Mucosa of rectum (tissue), 2 donors: ENCODE results near the gene DEPDC1.

Source experiments
- H3K27ac ChIP-seq, 2 donors: one replicate each; pipeline ENCODE4 v1.7.0; 2013; ENCODE audit warnings: inconsistent platforms in 2 of 2, low read depth in 2 of 2, low read length in 2 of 2
- H3K27me3 ChIP-seq, 2 donors: one replicate each; pipeline ENCODE4 v1.7.0; 2013; ENCODE audit warnings: low read length in 2 of 2; ENCODE audit not compliant: control insufficient read depth in 2 of 2, insufficient read depth in 2 of 2
- H3K36me3 ChIP-seq, 2 donors: one replicate each; pipeline ENCODE4 v1.7.0; 2013; ENCODE audit warnings: low read length in 2 of 2; ENCODE audit not compliant: control insufficient read depth in 2 of 2, insufficient read depth in 2 of 2
- H3K4me1 ChIP-seq, 2 donors: one replicate each; pipeline ENCODE4 v1.7.0; 2013; ENCODE audit warnings: low read length in 2 of 2, mild to moderate bottlenecking in 1 of 2; ENCODE audit not compliant: control insufficient read depth in 2 of 2, insufficient read depth in 2 of 2
- H3K4me3 ChIP-seq, 2 donors: one replicate each; pipeline ENCODE4 v1.7.0; 2013; ENCODE audit warnings: low read length in 2 of 2
- H3K9ac ChIP-seq, 2 donors: one replicate each; pipeline ENCODE4 v1.7.0; 2013; ENCODE audit warnings: low read length in 2 of 2, low read depth in 1 of 2, mild to moderate bottlenecking in 1 of 2
- H3K9me3 ChIP-seq, 2 donors: one replicate each; pipeline ENCODE4 v1.7.0; 2013; ENCODE audit warnings: low read length in 2 of 2; ENCODE audit not compliant: control insufficient read depth in 2 of 2
- donor health status: healthy.
- donor health status: Normal muscosa, but diverticular disease.

Gene DEPDC1

DNA sequence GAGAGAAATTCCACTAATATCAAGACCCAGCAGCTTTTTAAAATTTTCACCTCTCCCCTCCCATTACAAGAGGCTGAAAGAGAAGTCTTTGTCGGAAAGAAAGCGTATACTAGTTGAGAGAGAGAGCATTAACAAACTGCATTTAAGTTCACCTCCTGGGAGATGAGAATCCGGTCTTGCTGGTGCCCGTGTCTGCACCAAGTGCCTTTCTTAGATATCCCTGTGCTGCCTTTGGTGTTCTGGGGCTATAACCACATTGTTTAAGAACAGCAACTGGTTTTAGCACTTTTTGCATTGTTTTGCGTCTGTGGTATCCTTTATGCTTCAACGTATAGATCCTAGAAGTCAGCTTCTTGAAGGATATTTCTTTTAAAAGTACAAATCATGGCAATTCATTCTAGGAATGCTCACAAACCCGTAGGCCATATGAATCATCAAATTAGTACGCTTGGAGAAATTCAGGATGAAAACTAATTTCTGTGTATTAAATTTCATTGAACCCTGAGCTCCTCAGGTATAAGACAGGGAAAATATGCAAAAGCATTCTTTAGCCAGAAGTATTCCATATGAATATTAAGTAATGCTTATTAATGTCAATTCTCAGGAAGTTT lies 43.7 kb downstream of the DEPDC1 start:
- H3K9me3 ChIP-seq, result no peaks in the 10 kb centered on the region
- no peak overlapping the region for H3K4me3 ChIP-seq
- H3K4me1 ChIP-seq, result no peaks in the 10 kb centered on the region
- H3K27ac ChIP-seq, result no peak overlapping the region
- no peaks in the 10 kb centered on the region for H3K36me3 ChIP-seq
- H3K9ac ChIP-seq, result no peak overlapping the region
- H3K27me3 ChIP-seq, result no peaks in the 10 kb centered on the region

DNA sequence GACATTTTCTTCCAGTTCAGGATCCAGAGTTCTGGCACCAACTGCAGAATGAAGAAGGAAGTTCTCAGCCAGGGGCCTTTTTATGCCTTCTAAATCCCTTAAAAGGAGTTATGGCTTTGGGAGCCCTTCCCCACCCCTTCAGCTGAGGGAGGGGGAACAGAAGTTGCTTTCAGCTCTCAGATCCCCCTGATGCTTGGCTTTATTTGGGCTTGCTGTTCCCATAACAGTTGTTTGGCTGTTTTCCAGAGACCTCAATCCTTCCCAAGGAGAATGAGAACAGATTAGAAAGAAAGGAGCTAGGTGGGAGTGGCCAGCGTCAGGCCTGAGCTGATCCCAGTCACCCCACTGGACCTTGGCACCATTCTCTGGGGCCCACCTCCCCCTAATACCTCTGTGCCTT lies 47.0 kb downstream of the DEPDC1 start, which contains the start of gene RPE65:
RPE65 (minus strand) TSS at position 54 of the 400 bp plus-strand sequence; CDS start at position 5, 49 bp downstream.
- Histone ChIP-seq H3K27me3 (no peaks in the 10 kb centered on the region), H3K27ac (no peak within 1 kb of the TSS), H3K4me1 (no peaks in the 10 kb centered on the region), H3K36me3 (no peaks in the 10 kb centered on the region), H3K9ac (no peak within 1 kb of the TSS), H3K4me3 (no peak within 1 kb of the TSS), H3K9me3 (no peaks in the 10 kb centered on the region)

DNA sequence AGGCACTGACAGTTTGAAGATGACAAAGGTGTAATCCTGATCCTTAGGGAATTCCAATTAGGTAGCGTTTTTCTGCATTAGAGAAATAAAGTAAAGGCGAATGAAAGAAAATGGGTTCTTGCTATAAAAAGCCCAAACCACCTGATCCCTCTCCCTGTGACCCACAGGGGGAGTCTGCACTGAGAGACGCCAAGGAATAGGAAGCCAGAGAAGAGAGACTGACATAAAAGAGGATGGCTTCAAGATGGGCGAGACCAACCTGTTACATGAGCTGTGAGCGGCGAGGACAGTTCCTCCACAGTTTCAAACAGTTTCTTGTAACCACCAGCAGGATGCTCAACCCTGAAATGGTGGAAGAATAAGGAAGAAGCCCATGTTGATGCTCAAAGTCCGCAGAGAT lies 48.5 kb downstream of the DEPDC1 start:
- Histone ChIP-seq H3K9ac (no peak overlapping the region), H3K4me3 (no peak overlapping the region), H3K27ac (no peak overlapping the region), H3K27me3 (no peaks in the 10 kb centered on the region), H3K4me1 (no peaks in the 10 kb centered on the region), H3K9me3 (no peaks in the 10 kb centered on the region), H3K36me3 (no peaks in the 10 kb centered on the region)

DNA sequence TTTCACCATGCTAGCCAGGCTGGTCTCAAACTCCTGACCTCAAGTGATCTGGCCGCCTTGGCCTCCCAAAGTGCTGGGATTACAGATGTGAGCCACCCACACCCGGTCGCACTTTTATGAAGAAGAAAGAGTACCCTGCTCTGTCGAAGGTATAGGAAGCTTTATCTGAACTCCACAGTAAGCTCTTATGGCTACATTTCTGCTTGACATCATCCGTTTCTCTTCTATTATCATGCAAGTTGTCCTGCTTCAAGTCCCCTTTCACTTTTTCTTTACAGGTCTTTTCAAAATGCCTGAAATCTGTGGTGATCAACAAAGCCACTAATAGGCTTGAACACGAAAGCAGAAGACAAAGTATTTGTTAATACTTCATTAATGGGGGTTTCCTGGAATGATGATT lies 51.2 kb downstream of the DEPDC1 start:
- no peaks in the 10 kb centered on the region for H3K9me3 ChIP-seq

DNA sequence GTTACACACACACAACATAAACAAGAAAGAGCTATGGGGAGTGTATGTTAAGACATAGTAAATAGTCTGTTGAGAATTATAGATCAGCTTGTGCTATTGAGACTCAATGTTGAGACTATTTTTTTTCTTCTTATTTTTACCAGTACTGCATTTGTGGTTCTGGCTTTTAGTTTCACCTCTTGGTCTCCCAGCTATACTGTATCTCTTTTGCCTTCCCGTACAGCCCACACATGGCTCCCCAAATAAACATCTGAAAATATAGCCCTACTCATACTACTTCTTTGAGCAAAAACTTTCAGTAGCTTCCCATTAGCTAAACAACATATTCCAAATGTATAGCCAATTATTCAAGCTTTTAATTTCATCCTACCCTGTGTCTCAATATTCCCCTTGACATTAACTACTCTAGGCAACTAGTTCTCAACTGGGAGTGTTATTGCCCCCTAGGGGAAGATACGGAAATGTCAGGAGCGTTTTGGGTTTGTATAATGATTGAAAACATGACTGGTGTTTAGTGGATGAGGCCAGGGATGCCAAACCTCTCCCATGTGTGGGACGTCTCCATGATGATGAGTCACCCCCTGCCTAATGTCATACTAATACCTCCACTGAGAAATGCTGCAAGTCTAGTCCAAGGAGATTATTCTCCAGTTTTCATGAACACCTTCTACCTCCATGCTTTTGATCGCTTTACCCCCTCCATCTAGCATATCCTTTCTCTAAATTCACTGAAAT lies 53.9 kb downstream of the DEPDC1 start:
- H3K9me3 ChIP-seq, result no peaks in the 10 kb centered on the region
- H3K27ac ChIP-seq, result no peak overlapping the region
- no peak overlapping the region for H3K4me3 ChIP-seq
- no peaks in the 10 kb centered on the region for H3K36me3 ChIP-seq
- H3K27me3 ChIP-seq, result no peaks in the 10 kb centered on the region
- H3K4me1 ChIP-seq, result no peaks in the 10 kb centered on the region
- H3K9ac ChIP-seq, result no peak overlapping the region

More for the DNA sequence above, 51.2 kb downstream of the DEPDC1 start:
- Histone ChIP-seq H3K4me3 (no peak overlapping the region), H3K9ac (no peak overlapping the region), H3K27ac (no peak overlapping the region), H3K4me1 (no peaks in the 10 kb centered on the region), H3K36me3 (no peaks in the 10 kb centered on the region), H3K27me3 (no peaks in the 10 kb centered on the region)

DNA sequence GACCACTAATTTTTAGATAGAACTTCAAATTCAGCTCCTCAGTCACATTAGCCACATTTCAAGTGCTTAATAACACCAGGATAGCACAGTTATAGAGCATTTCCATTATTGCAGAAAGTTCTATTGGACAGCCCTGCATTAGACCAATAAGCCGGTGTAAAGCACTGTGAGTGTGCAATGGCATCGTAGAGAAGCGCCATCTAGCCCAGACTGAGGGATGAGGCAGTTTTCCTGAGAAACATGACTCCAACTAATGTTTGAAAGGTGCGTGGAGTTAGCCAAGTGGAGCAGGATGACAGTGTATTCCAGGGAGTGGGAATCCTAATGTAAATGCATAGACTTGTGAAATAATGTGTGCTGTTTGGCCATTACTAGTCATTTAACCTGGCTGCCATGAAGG lies 54.9 kb downstream of the DEPDC1 start:
- Histone ChIP-seq H3K4me3 (no peak overlapping the region), H3K9ac (no peak overlapping the region), H3K9me3 (no peaks in the 10 kb centered on the region), H3K4me1 (no peaks in the 10 kb centered on the region), H3K36me3 (no peaks in the 10 kb centered on the region), H3K27me3 (no peaks in the 10 kb centered on the region), H3K27ac (no peak overlapping the region)

DNA sequence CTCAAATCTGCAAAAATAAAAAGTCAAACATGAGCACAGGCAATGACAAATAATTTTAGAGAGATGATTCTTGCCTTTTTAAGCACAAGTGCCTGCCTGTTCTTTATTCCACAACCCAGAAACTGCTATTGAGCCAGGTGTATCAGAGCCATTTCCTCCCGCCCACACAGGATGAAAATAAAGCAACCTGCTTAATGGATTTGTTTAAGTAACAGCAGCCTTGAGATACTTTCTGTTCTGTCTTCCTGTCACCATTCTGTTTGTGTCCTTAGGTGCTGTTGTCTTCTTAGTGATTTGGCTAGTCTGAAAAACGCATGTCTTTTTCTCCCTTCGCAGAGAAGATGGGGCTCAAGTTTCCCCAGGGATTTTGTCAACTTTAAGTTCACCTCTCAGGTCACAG lies 58.6 kb downstream of the DEPDC1 start:
- Histone ChIP-seq H3K4me3 (no peak overlapping the region), H3K36me3 (no peaks in the 10 kb centered on the region), H3K9ac (no peak overlapping the region), H3K4me1 (no peaks in the 10 kb centered on the region), H3K9me3 (no peaks in the 10 kb centered on the region), H3K27me3 (no peaks in the 10 kb centered on the region), H3K27ac (no peak overlapping the region)

DNA sequence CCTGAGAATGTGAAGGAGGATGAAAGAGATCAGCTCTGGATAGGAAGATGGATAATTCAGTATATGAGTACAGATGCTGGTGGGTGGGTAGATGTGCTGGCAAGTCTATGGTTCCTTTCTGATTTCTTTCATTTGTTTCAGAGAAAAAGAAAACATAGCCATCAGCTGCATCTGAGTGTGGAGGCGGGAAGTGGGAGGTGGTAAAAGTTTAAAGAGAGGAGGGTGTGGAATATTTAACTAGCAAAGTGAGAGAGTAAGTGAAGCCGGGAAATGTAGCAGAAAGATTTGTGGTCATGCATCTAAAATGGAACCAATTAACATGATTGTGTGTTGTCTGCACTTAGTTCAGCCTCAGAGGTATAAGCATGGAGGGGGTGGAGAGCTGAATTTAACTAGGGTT lies 63.5 kb downstream of the DEPDC1 start:
- no peaks in the 10 kb centered on the region for H3K36me3 ChIP-seq
- no peak overlapping the region for H3K4me3 ChIP-seq
- H3K9me3 ChIP-seq, result no peaks in the 10 kb centered on the region
- H3K27ac ChIP-seq, result no peak overlapping the region
- H3K4me1 ChIP-seq, result no peaks in the 10 kb centered on the region
- no peaks in the 10 kb centered on the region for H3K27me3 ChIP-seq
- H3K9ac ChIP-seq, result no peak overlapping the region

DNA sequence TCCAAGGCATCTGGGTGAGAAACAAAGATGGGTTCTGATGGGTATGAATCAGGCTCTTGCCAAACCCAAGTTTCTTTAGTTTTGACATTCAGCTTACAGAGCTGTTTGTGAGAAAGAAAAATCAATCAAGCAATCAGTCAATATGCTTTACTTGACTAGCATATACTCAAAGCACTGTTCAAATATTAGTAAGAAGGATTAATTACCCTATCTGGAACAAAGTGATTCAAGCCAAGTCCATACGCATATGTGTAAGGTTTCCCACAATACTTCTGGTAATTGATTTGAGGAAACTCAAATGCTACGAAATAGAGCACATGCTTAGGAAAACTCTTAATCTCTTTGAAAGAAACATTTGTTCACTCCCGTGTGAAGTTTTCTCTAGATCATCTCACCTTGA lies 65.8 kb downstream of the DEPDC1 start:
- H3K4me1 ChIP-seq, result no peaks in the 10 kb centered on the region
- H3K36me3 ChIP-seq, result no peaks in the 10 kb centered on the region
- H3K27ac ChIP-seq, result no peak overlapping the region
- H3K27me3 ChIP-seq, result no peaks in the 10 kb centered on the region
- H3K4me3 ChIP-seq, result no peak overlapping the region
- no peak overlapping the region for H3K9ac ChIP-seq
- H3K9me3 ChIP-seq, result no peaks in the 10 kb centered on the region

DNA sequence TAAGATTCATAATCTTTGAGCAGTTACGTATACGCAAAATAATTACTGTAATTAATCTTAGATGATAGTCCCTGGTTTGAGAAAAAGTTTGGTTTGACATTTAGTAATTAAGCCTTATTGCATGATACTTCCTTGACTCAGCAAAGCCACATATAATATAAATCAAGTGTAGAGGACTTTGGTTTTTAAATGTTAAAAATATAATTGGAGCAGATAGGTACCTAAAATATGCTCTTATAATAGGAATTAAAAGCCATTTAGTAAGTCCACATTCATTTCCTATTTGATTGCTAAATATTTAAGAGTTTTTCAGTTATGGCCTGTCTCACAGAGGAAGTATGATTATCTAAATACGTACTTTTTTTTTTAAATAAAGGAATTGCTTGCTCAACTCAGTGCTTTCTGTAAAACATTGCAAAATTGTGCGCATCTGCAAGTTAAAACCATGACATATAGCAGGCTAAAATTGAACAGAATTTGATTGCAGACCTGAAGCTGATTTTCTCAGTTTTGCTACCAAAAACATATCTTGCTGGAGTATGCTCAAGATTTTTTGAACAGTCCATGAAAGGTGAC lies 67.6 kb downstream of the DEPDC1 start:
- no peak overlapping the region for H3K9ac ChIP-seq
- H3K4me1 ChIP-seq, result no peaks in the 10 kb centered on the region
- no peak overlapping the region for H3K4me3 ChIP-seq
- H3K27me3 ChIP-seq, result no peaks in the 10 kb centered on the region
- H3K36me3 ChIP-seq, result no peaks in the 10 kb centered on the region
- H3K27ac ChIP-seq, result no peak overlapping the region
- no peaks in the 10 kb centered on the region for H3K9me3 ChIP-seq
